GM23338 (cell line): ENCODE data around the gene THADA. TPM values are rescaled to one million over a fixed set of nuclear protein-coding genes. Genes with fewer than 3 reads are reported as not detected.

ENCODE experiments used
- ATAC-seq: fragments of 200-7000 bp; cut with Tn5 transposase; 3 replicates; pipeline ENCODE4 v1.9.1; 2020
- DNase-seq: peaks from one replicate; pipeline ENCODE4 v3.0.0-alpha.2; 2015; ENCODE audit warnings: low spot score
- H2AFZ ChIP-seq: fragments of 200-600 bp; sonication (generic); 2 replicates; pipeline ENCODE4 v1.8.0; 2016; ENCODE audit warnings: antibody characterized with exemption, mild to moderate bottlenecking, moderate library complexity
- H3F3A ChIP-seq: fragments of 200-600 bp; sonication (generic); replicated peaks from 2 replicates; pipeline ENCODE4 v1.8.0; 2017; ENCODE audit warnings: antibody characterized with exemption, mixed run types, low read depth
- H3K27ac ChIP-seq: fragments of 200-600 bp; sonication (generic); 2 replicates; pipeline ENCODE4 v1.6.1; 2016; ENCODE audit warnings: low read depth
- H3K27me3 ChIP-seq: fragments of 200-600 bp; sonication (generic); 2 replicates; pipeline ENCODE4 v1.8.0; 2016; ENCODE audit warnings: mild to moderate bottlenecking, mixed run types, moderate library complexity; ENCODE audit not compliant: insufficient read depth
- H3K36me3 ChIP-seq: fragments of 200-600 bp; sonication (generic); 2 replicates; pipeline ENCODE4 v1.8.0; 2016; ENCODE audit warnings: mild to moderate bottlenecking; ENCODE audit not compliant: insufficient read depth
- H3K4me1 ChIP-seq: fragments of 200-600 bp; sonication (generic); 2 replicates; pipeline ENCODE4 v1.8.0; 2016; ENCODE audit warnings: mild to moderate bottlenecking, moderate library complexity; ENCODE audit not compliant: insufficient read depth
- H3K4me2 ChIP-seq: fragments of 200-600 bp; sonication (generic); 2 replicates; pipeline ENCODE4 v1.7.1; 2017; ENCODE audit warnings: mixed run types
- H3K4me3 ChIP-seq: fragments of 200-600 bp; sonication (generic); 2 replicates; pipeline ENCODE4 v1.6.1; 2016; ENCODE audit warnings: mixed run types
- H3K79me2 ChIP-seq: fragments of 200-600 bp; sonication (generic); replicated peaks from 2 replicates; pipeline ENCODE4 v1.8.0; 2017; ENCODE audit warnings: mild to moderate bottlenecking; ENCODE audit not compliant: insufficient read depth
- H3K9me2 ChIP-seq: fragments of 200-600 bp; sonication (generic); 2 replicates; pipeline ENCODE4 v1.8.0; 2017; ENCODE audit not compliant: insufficient read depth
- H4K20me1 ChIP-seq: fragments of 200-600 bp; sonication (generic); replicated peaks from 2 replicates; pipeline ENCODE4 v1.8.0; 2017; ENCODE audit warnings: mild to moderate bottlenecking; ENCODE audit not compliant: insufficient read depth
- H3K27ac Mint-ChIP-seq: 2 replicates; pipeline ENCODE4 v1.8.0; 2020; ENCODE audit warnings: inconsistent platforms, mild to moderate bottlenecking, moderate library complexity, mixed read lengths
- H3K27me3 Mint-ChIP-seq: 3 replicates; pipeline ENCODE4 v1.8.0; 2022; ENCODE audit warnings: low read depth, mild to moderate bottlenecking, moderate library complexity, mixed read lengths, inconsistent platforms; ENCODE audit not compliant: insufficient read depth, poor library complexity
- H3K36me3 Mint-ChIP-seq: 3 replicates; pipeline ENCODE4 v1.8.0; 2021; ENCODE audit warnings: low read depth, mild to moderate bottlenecking, inconsistent platforms, moderate library complexity, mixed read lengths
- H3K4me1 Mint-ChIP-seq: 3 replicates; pipeline ENCODE4 v1.8.0; 2020; ENCODE audit warnings: mild to moderate bottlenecking, inconsistent platforms, mixed read lengths
- H3K4me3 Mint-ChIP-seq: 3 replicates; pipeline ENCODE4 v1.8.0; 2021; ENCODE audit warnings: moderate library complexity, mild to moderate bottlenecking, inconsistent platforms, mixed read lengths
- H3K9me3 Mint-ChIP-seq: 3 replicates; pipeline ENCODE4 v1.8.0; 2020; ENCODE audit warnings: moderate library complexity, mild to moderate bottlenecking, inconsistent platforms, mixed read lengths
- CREB1 ChIP-seq: fragments of 250-450 bp; sonication (Bioruptor Pico); IDR thresholded peaks from 2 replicates; pipeline ENCODE4 v1.5.0; 2020; ENCODE audit warnings: low read depth, mild to moderate bottlenecking, moderate library complexity
- CTCF ChIP-seq, 2 experiments: fragments of 200-600 bp in 1 of 2; sonication (generic) in 1 of 2; conservative IDR thresholded peaks; 2 replicates each; pipeline versions ENCODE4 v1.5.1 to v1.6.1; 2016 to 2017; ENCODE audit warnings: antibody characterized with exemption in 2 of 2, low read depth in 2 of 2, mild to moderate bottlenecking in 2 of 2, moderate library complexity in 1 of 2
- ETS1 ChIP-seq: IDR thresholded peaks from 2 replicates; pipeline ENCODE4 v1.6.1; 2016; ENCODE audit warnings: antibody characterized with exemption
- EZH2 ChIP-seq: fragments of 200-600 bp; sonication (generic); IDR thresholded peaks from one replicate; pipeline ENCODE4 v1.8.0; 2017; ENCODE audit warnings: antibody characterized with exemption, mild to moderate bottlenecking, low read depth; ENCODE audit not compliant: unreplicated experiment
- JUNB ChIP-seq: IDR thresholded peaks from one replicate; pipeline ENCODE4 v1.6.1; 2016; ENCODE audit warnings: antibody characterized with exemption; ENCODE audit not compliant: unreplicated experiment
- NANOG ChIP-seq: IDR thresholded peaks from 2 replicates; pipeline ENCODE4 v1.6.1; 2016; ENCODE audit warnings: antibody characterized with exemption, borderline replicate concordance
- POLR2AphosphoS5 ChIP-seq: IDR thresholded peaks from 2 replicates; pipeline ENCODE4 v1.6.1; 2016; ENCODE audit warnings: antibody characterized with exemption, low read depth
- REST ChIP-seq: IDR thresholded peaks from one replicate; pipeline ENCODE4 v1.6.1; 2018; ENCODE audit warnings: antibody characterized with exemption; ENCODE audit not compliant: unreplicated experiment
- STAT1 ChIP-seq: IDR thresholded peaks from one replicate; pipeline ENCODE4 v1.6.1; 2016; ENCODE audit warnings: antibody characterized with exemption; ENCODE audit not compliant: unreplicated experiment
- ZNF114 ChIP-seq: fragments of 250-450 bp; sonication (Bioruptor Pico); IDR thresholded peaks from 2 replicates; pipeline ENCODE4 v1.5.0; 2020; ENCODE audit warnings: mild to moderate bottlenecking, moderate library complexity
- ZNF331 ChIP-seq: fragments of 250-450 bp; sonication (Bioruptor Pico); IDR thresholded peaks from 2 replicates; pipeline ENCODE4 v1.5.0; 2020; ENCODE audit warnings: low read depth, mild to moderate bottlenecking, moderate library complexity
- ZNF462 ChIP-seq: fragments of 250-450 bp; sonication (Bioruptor Pico); IDR thresholded peaks from 2 replicates; pipeline ENCODE4 v1.5.0; 2020; ENCODE audit warnings: mild to moderate bottlenecking, moderate library complexity
- polyA plus RNA-seq: library from polyadenylated mRNA; unstranded; fragments of >200 nt; fragmentation: Nextera tagmentation; extraction: Ambion mirVana; gene quantifications from 2 replicates; pipeline ENCODE4 v1.2.1, GENCODE V29; 2016
- total RNA-seq: library from RNA; depleted of rRNA; stranded (reverse); fragments of >200 nt; shearing (Covaris generic); gene quantifications from 2 replicates; pipeline ENCODE4 v1.2.3, GENCODE V29; 2014

Gene THADA
- total and polyA plus RNA-seq, 2 experiments from 2014 or later: 17.0 to 30.7 TPM

GRCh38 chr2:43311276-43311675, 284.6 kb downstream of the THADA start:
- Mint-ChIP-seq H3K4me3 (no peak overlapping the region), H3K27ac (no peak overlapping the region), H3K4me1 (peaks cover 5% of the 10 kb centered on the region; the same call in 2 of the 3 replicates), H3K27me3 (no peaks in the 10 kb centered on the region), H3K36me3 (no peaks in the 10 kb centered on the region), H3K9me3 (no peaks in the 10 kb centered on the region)
- DNase-seq: no peak
- Histone ChIP-seq H3K4me2 (no peak overlapping the region), H3F3A (no peaks in the 10 kb centered on the region), H2AFZ (no peak overlapping the region), H3K4me1 (no peaks in the 10 kb centered on the region), H3K27ac (no peak overlapping the region), H3K36me3 (no peaks in the 10 kb centered on the region), H4K20me1 (no peaks in the 10 kb centered on the region), H3K79me2 (no peaks in the 10 kb centered on the region), H3K9me2 (0 out of 2 replicates have a peak, but pooled peaks cover 3% of the 10 kb centered on the region), H3K27me3 (no peaks in the 10 kb centered on the region), H3K4me3 (no peak overlapping the region)
- TF ChIP-seq ZNF331 (CRISPR knock-in tag): no peak
- TF ChIP-seq ZNF114 (CRISPR knock-in tag): no peak
- no peak for TF ChIP-seq REST
- TF ChIP-seq ETS1: no peak
- TF ChIP-seq POLR2AphosphoS5: no peak
- no peak for TF ChIP-seq ZNF462 (CRISPR knock-in tag)
- TF ChIP-seq NANOG: no peak
- no peak for TF ChIP-seq EZH2
- TF ChIP-seq CTCF (conservative IDR thresholded peaks at IDR 0.05; ENCODE audit: low read depth in 2 of 2): no peak
- no peak for TF ChIP-seq JUNB
- no peak for TF ChIP-seq CREB1 (CRISPR knock-in tag)
- no peak for TF ChIP-seq STAT1
- no peak for ATAC-seq
